Activated T-cell treated with anti-CD3 and anti-CD28 coated beads for 48 hours (primary cell): ENCODE data around the gene MS4A14.
"Not testable (repeated sequence)": the region's sequence is repeated elsewhere in the genome, so short reads cannot be mapped to it uniquely, and the experiment has no call there.

ENCODE experiments used
- DNase-seq: peaks from one replicate; pipeline ENCODE4 v3.0.0-alpha.2; 2020; ENCODE audit warnings: low read depth

Gene MS4A14

DNA sequence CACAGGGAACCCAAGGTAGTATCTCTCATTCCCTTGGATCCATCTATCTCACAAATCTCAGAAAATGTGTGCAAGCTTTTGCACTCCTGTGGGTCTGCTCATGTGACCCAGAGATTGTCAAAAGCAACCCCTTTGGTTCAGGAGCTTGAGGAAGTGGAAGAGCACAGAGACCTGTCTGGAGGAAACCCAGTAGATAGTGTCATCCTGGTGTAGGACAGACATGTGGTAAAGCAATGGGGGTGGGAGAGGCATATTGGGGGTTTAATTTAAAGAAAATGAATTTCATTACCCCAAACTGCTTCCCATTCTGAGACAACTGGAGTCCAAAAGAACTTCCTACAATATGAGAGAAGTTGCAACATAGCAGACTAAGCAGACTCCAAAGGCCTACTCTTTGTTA lies 5.8 kb upstream of the MS4A14 start:
- DNase-seq = no peak

GRCh38 chr11:60392361-60392760 lies 3.9 kb upstream of the MS4A14 start:
- no peak for DNase-seq

GRCh38 chr11:60393016-60393415 lies 3.2 kb upstream of the MS4A14 start:
- no peak for DNase-seq

GRCh38 chr11:60394666-60395380 lies 1.4 kb upstream of the MS4A14 start:
- no peak for DNase-seq

- DNase-seq = no peak
Measured at GRCh38 chr11:60396799-60397198, 540 bp downstream of the MS4A14 start.

DNA sequence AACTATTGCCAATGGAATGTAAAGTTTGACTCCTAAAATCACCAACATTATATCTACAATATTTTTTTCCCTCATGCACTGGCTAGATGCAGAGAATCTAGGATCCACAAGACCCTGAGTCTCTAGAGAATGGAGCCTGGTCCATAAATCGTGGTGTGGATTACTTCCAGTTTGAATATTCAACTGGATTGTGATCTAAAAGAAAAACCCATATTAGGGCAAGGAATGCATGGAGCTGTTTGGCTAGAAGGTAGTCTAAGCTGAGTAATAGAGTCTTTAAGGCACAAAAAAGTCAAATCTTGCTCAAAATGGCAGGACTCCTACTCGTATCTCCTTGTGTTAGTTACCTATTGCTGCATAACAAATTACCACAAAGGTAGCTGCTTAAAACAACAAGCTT lies 23.8 kb downstream of the MS4A14 start:
- no peak for DNase-seq

- no peak for DNase-seq
Measured at GRCh38 chr11:60422609-60423008, 26.4 kb downstream of the MS4A14 start.

DNA sequence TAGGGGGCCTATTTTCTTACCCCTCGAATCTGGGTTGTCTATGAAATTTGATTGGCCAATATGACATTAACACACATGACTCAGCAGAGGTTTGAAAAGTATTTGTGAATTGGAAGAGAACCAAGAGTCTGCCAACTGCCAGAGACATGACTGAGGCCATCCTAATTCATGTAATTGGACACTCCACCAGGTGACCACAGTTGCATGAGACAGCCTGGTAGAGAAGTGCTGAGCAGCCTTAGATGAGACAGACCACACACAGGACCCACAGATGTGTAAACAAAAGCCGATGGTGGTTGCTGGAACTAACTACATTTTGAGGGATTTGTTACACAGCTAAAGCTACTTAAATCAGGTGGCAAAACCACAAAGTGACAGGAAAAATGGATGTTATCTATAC lies 32.3 kb downstream of the MS4A14 start:
- no peak for DNase-seq

GRCh38 chr11:60429272-60429671 lies 33.0 kb downstream of the MS4A14 start, which contains the start of gene MS4A5:
Gene MS4A5, plus strand, starts transcription at chr11:60429572. Its CDS starts 103 bp downstream, at chr11:60429675.
- DNase-seq = no peak

GRCh38 chr11:60431251-60431650 lies 35.0 kb downstream of the MS4A14 start:
- DNase-seq = no peak

- DNase-seq = no peak
Measured at GRCh38 chr11:60433401-60433800, 37.1 kb downstream of the MS4A14 start.

- no peak for DNase-seq
Measured at GRCh38 chr11:60447070-60447469, 50.8 kb downstream of the MS4A14 start.

GRCh38 chr11:60447846-60448245 lies 51.6 kb downstream of the MS4A14 start:
- no peak for DNase-seq

GRCh38 chr11:60451185-60451584 lies 54.9 kb downstream of the MS4A14 start:
- not testable (repeated sequence) for DNase-seq

DNA sequence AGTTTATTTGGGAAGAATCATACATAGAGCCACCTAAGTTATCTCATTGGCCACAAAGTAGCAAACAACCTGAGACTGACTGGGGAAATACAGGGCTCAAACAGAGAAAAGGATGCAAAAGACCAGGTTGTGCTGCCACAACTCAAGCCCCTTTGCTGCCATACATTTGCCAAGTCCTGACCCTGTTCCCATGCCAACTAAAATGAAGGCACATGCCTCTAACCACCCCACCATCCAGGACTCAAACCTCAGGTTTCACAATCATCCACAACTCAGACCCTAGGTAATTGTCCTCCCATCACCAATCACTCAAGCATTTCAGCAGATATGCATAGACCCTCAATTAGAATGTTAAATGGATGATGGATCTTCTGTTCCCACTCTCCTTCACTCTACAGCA lies 58.0 kb downstream of the MS4A14 start:
- DNase-seq = no peak

GRCh38 chr11:60455531-60456042 lies 59.3 kb downstream of the MS4A14 start, which contains the start of gene MS4A1:
Gene MS4A1, plus strand, starts transcription at chr11:60455847. Its CDS starts 6,528 bp downstream, at chr11:60462375.
- DNase-seq = no peak

- DNase-seq = no peak
Measured at GRCh38 chr11:60457576-60457975, 61.3 kb downstream of the MS4A14 start.

DNA sequence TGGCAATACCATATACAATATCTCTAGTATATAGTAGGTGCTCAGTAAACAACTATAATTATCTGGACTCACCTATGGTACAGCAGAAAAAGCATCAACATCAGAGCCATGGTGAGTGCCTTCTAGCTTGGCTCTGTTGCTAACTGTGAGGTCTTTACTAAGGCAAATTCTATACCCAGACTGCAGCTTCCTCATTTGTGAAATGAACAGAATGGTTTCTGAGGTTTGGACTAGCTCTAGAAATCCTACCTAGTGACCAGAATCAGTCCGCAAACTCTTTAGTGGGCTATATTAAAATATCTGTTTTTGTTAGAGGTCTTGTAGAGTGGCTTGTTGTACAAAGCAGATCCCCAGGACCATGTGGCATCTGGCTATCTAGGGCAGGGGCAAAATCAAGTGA lies 63.1 kb downstream of the MS4A14 start:
- DNase-seq = no peak
